GM06990 (cell line): ENCODE results near the gene SIPA1L3.

Experiments
- DNase-seq: peaks from one replicate; pipeline ENCODE4 v3.0.0-alpha.2; 2011; ENCODE audit not compliant: insufficient read length; ENCODE audit errors: extremely low read depth
- H3K27me3 ChIP-seq: replicated peaks from 2 replicates; pipeline ENCODE4 v1.6.0; 2011; ENCODE audit warnings: low read length; ENCODE audit not compliant: control insufficient read depth, insufficient read depth
- H3K36me3 ChIP-seq: 2 replicates; pipeline ENCODE4 v1.5.1; 2011; ENCODE audit warnings: low read length; ENCODE audit not compliant: control insufficient read depth, insufficient read depth
- H3K4me3 ChIP-seq: replicated peaks from 2 replicates; pipeline ENCODE4 v1.5.1; 2011; ENCODE audit warnings: low read depth, mild to moderate bottlenecking, control low read depth, low read length
- CTCF ChIP-seq: IDR thresholded peaks from 2 replicates; pipeline ENCODE4 v1.5.1; 2011; ENCODE audit warnings: low read length, control low read depth, mild to moderate bottlenecking, inconsistent platforms; ENCODE audit not compliant: insufficient read depth, poor library complexity, severe bottlenecking

The SIPA1L3 gene

GRCh38 chr19:37977391-37977790 is 70.4 kb downstream of the SIPA1L3 start:
- TF ChIP-seq CTCF, result no peak
- H3K36me3 ChIP-seq, result no peaks in the 10 kb centered on the region
- DNase-seq, result no peak
- H3K4me3 ChIP-seq, result no peak overlapping the region
- H3K27me3 ChIP-seq, result no peaks in the 10 kb centered on the region

- no peak overlapping the region for H3K4me3 ChIP-seq
- H3K36me3 ChIP-seq, result no peaks in the 10 kb centered on the region
- no peak for TF ChIP-seq CTCF
- DNase-seq, result no peak
- H3K27me3 ChIP-seq, result no peaks in the 10 kb centered on the region
These were observed 71.0 kb downstream of the SIPA1L3 start for GRCh38 chr19:37977992-37978391.

GRCh38 chr19:37979547-37980082 is 72.6 kb downstream of the SIPA1L3 start:
- Histone ChIP-seq H3K27me3 (no peaks in the 10 kb centered on the region), H3K36me3 (no peaks in the 10 kb centered on the region; the same call in 1 of the 2 replicates), H3K4me3 (peak overlapping the region; percentile 2; the same call in 1 of the 2 replicates)
- no peak for TF ChIP-seq CTCF
- DNase-seq, result peak; percentile 81

- Histone ChIP-seq H3K4me3 (no peak overlapping the region), H3K36me3 (no peaks in the 10 kb centered on the region; the same call in 1 of the 2 replicates), H3K27me3 (no peaks in the 10 kb centered on the region)
- DNase-seq, result no peak
- TF ChIP-seq CTCF, result no peak
These were observed 73.6 kb downstream of the SIPA1L3 start for GRCh38 chr19:37980419-37981170.

GRCh38 chr19:37981785-37982475 is 74.9 kb downstream of the SIPA1L3 start:
- Histone ChIP-seq H3K27me3 (no peaks in the 10 kb centered on the region), H3K4me3 (no peak overlapping the region), H3K36me3 (no peaks in the 10 kb centered on the region; the same call in 1 of the 2 replicates)
- no peak for DNase-seq
- TF ChIP-seq CTCF, result no peak
